Keratinocyte (primary cell): ENCODE data around the gene RTP5. TPM values are rescaled to one million over a fixed set of nuclear protein-coding genes. Genes with fewer than 3 reads are reported as not detected.

Experiments used
- DNase-seq: peaks from one replicate; pipeline ENCODE4 v3.0.0-alpha.2; 2011; ENCODE audit warnings: low read depth, missing footprints, low spot score
- FAIRE-seq: peaks from 2 replicates; lab custom pipeline; 2011; peaks lifted over from hg19 to GRCh38; lab: Jason Lieb, UNC
- H2AFZ ChIP-seq: 2 replicates; pipeline ENCODE4 v1.6.0; 2012; ENCODE audit warnings: low read length, control low read depth, inconsistent platforms; ENCODE audit not compliant: control insufficient read depth
- H3K27ac ChIP-seq: 2 replicates; pipeline ENCODE4 v1.5.1; 2011; ENCODE audit warnings: low read length; ENCODE audit not compliant: control insufficient read depth, insufficient read depth
- H3K27me3 ChIP-seq: 3 replicates; pipeline ENCODE4 v1.6.0; 2011; ENCODE audit warnings: low read length; ENCODE audit not compliant: control insufficient read depth, insufficient read depth; ENCODE audit errors: extremely low read depth
- H3K36me3 ChIP-seq, 2 experiments: 2 replicates in 1 of 2; 3 replicates in 1 of 2; pipeline ENCODE4 v1.5.1; 2011; ENCODE audit warnings: low read length in 2 of 2, mild to moderate bottlenecking in 1 of 2; ENCODE audit not compliant: control insufficient read depth in 2 of 2, insufficient read depth in 2 of 2; ENCODE audit errors: extremely low read depth in 1 of 2
- H3K4me1 ChIP-seq: 3 replicates; pipeline ENCODE4 v1.5.1; 2011; ENCODE audit warnings: low read length; ENCODE audit not compliant: control insufficient read depth, insufficient read depth; ENCODE audit errors: extremely low read depth
- H3K4me2 ChIP-seq: 3 replicates; pipeline ENCODE4 v1.6.0; 2011; ENCODE audit warnings: low read depth, low read length; ENCODE audit not compliant: control insufficient read depth, insufficient read depth; ENCODE audit errors: extremely low read depth
- H3K4me3 ChIP-seq, 3 experiments: fragments of 200-600 bp in 1 of 3; sonication (generic) in 1 of 3; 2 replicates in 2 of 3; 3 replicates in 1 of 3; pipeline ENCODE4 v1.5.1; 2011 to 2016; ENCODE audit warnings: low read length in 3 of 3, mild to moderate bottlenecking in 3 of 3, control low read depth in 2 of 3, inconsistent platforms in 1 of 3, low read depth in 1 of 3, mixed read lengths in 1 of 3, mixed run types in 1 of 3, moderate library complexity in 1 of 3; ENCODE audit not compliant: control insufficient read depth in 2 of 3, insufficient read depth in 2 of 3; ENCODE audit errors: extremely low read depth in 1 of 3
- H3K79me2 ChIP-seq: 2 replicates; pipeline ENCODE4 v1.6.0; 2012; ENCODE audit warnings: low read length; ENCODE audit not compliant: control insufficient read depth, insufficient read depth
- H3K9ac ChIP-seq: 3 replicates; pipeline ENCODE4 v1.6.0; 2011; ENCODE audit warnings: low read length; ENCODE audit not compliant: control insufficient read depth, insufficient read depth; ENCODE audit errors: extremely low read depth
- H3K9me1 ChIP-seq: 3 replicates; pipeline ENCODE4 v1.6.0; 2011; ENCODE audit warnings: low read length; ENCODE audit not compliant: control insufficient read depth, insufficient read depth; ENCODE audit errors: extremely low read depth
- H3K9me3 ChIP-seq: 2 replicates; pipeline ENCODE4 v1.5.1; 2012; ENCODE audit warnings: low read depth, low read length; ENCODE audit not compliant: control insufficient read depth
- H4K20me1 ChIP-seq: 3 replicates; pipeline ENCODE4 v1.6.0; 2011; ENCODE audit warnings: low read length; ENCODE audit not compliant: control insufficient read depth, insufficient read depth; ENCODE audit errors: extremely low read depth
- CTCF ChIP-seq, 3 experiments: IDR thresholded peaks in 1 of 3; conservative IDR thresholded peaks in 1 of 3; optimal IDR thresholded peaks in 1 of 3; 2 replicates in 2 of 3; 3 replicates in 1 of 3; pipeline versions ENCODE3 to v1.5.1; 2011; ENCODE audit warnings: low read length in 3 of 3, mild to moderate bottlenecking in 3 of 3, moderate library complexity in 2 of 3, control low read depth in 1 of 3, inconsistent platforms in 1 of 3; ENCODE audit not compliant: insufficient read depth in 2 of 3; ENCODE audit errors: extremely low read depth in 1 of 3
- EZH2 ChIP-seq: IDR thresholded peaks from one replicate; pipeline ENCODE4 v1.6.1; 2012; ENCODE audit warnings: inconsistent platforms, mild to moderate bottlenecking, low read length, moderate library complexity
- dilution Hi-C: fragments of 300-500 bp; cut with MboI; formaldehyde crosslinking; loops from one replicate; pipeline ENCODE4 v1.7.0; 2020; ENCODE audit warnings: low sequenced_read_pairs; ENCODE audit not compliant: extremely low pct_ligation_motif_present
- polyA plus RNA-seq, 5 experiments: library from polyadenylated mRNA; depleted of rRNA in 3 of 5; stranded (reverse) in 3 of 5; stranded (forward) in 1 of 5; unstranded in 1 of 5; fragments of >200 nt; gene quantifications; 1 replicate in 1 of 5; 2 replicates in 3 of 5; 3 replicates in 1 of 5; pipeline versions ENCODE4 v1.2.1 to v1.2.3, GENCODE V29; 2011 to 2012; ENCODE audit warnings: missing spikeins in 2 of 5, low read depth in 1 of 5, low replicate concordance in 1 of 5

Gene RTP5
- polyA plus RNA-seq, 1 donor (not counting 4 experiments of a cell fraction or from before 2014, with no cell fraction given), result not detected

GRCh38 chr2:241890524-241891235, 21.2 kb downstream of the RTP5 start:
- Histone ChIP-seq H3K27ac (no peak overlapping the region), H3K9ac (no peak overlapping the region), H3K36me3 (no peaks in the 10 kb centered on the region), H3K9me1 (no peaks in the 10 kb centered on the region), H3K27me3 (peaks cover 16% of the 10 kb centered on the region), H3K9me3 (no peaks in the 10 kb centered on the region), H3K4me1 (peaks cover 41% of the 10 kb centered on the region), H4K20me1 (no peaks in the 10 kb centered on the region), H2AFZ (no peak overlapping the region), H3K79me2 (no peaks in the 10 kb centered on the region), H3K4me2 (no peak overlapping the region), H3K4me3 (no peak overlapping the region)
- dilution Hi-C loops, result no loop called here
- no peak for FAIRE-seq
- no peak for DNase-seq
- TF ChIP-seq CTCF (optimal IDR thresholded peaks at IDR 0.05 in 1 of 3, IDR thresholded peaks at IDR 0.05 in 1 of 3, conservative IDR thresholded peaks at IDR 0.05 in 1 of 3; ENCODE audit: extremely low read depth in 1 of 3, insufficient read depth in 2 of 3, low read length in 3 of 3) (no peak), EZH2 (no peak)

- peak; percentile 59 for FAIRE-seq
- no peak overlapping the region for H3K27ac ChIP-seq
These were observed 21.9 kb downstream of the RTP5 start for GRCh38 chr2:241891315-241891987.

More at GRCh38 chr2:241891315-241891987, 21.9 kb downstream of the RTP5 start:
- DNase-seq, result no peak
- no peaks in the 10 kb centered on the region for H4K20me1 ChIP-seq
- peak overlapping the region; percentile 9 for H3K4me2 ChIP-seq
- H3K9me3 ChIP-seq, result no peaks in the 10 kb centered on the region
- no peak for TF ChIP-seq CTCF (optimal IDR thresholded peaks at IDR 0.05 in 1 of 3, IDR thresholded peaks at IDR 0.05 in 1 of 3, conservative IDR thresholded peaks at IDR 0.05 in 1 of 3; ENCODE audit: extremely low read depth in 1 of 3, insufficient read depth in 2 of 3, low read length in 3 of 3)
- H3K36me3 ChIP-seq, result no peaks in the 10 kb centered on the region
- no peak overlapping the region for H3K9ac ChIP-seq
- H3K27me3 ChIP-seq, result peaks cover 16% of the 10 kb centered on the region
- dilution Hi-C loops, result no loop called here
- no peak overlapping the region for H3K4me3 ChIP-seq
- H2AFZ ChIP-seq, result no peak overlapping the region
- H3K9me1 ChIP-seq, result no peaks in the 10 kb centered on the region
- peaks cover 46% of the 10 kb centered on the region for H3K4me1 ChIP-seq
- no peaks in the 10 kb centered on the region for H3K79me2 ChIP-seq
